Measurements from ENCODE around the gene ALDH3A1.
"Not testable (repeated sequence)": the region's sequence is repeated elsewhere in the genome, so short reads cannot be mapped to it uniquely, and the experiment has no call there.

Gene ALDH3A1

DNA sequence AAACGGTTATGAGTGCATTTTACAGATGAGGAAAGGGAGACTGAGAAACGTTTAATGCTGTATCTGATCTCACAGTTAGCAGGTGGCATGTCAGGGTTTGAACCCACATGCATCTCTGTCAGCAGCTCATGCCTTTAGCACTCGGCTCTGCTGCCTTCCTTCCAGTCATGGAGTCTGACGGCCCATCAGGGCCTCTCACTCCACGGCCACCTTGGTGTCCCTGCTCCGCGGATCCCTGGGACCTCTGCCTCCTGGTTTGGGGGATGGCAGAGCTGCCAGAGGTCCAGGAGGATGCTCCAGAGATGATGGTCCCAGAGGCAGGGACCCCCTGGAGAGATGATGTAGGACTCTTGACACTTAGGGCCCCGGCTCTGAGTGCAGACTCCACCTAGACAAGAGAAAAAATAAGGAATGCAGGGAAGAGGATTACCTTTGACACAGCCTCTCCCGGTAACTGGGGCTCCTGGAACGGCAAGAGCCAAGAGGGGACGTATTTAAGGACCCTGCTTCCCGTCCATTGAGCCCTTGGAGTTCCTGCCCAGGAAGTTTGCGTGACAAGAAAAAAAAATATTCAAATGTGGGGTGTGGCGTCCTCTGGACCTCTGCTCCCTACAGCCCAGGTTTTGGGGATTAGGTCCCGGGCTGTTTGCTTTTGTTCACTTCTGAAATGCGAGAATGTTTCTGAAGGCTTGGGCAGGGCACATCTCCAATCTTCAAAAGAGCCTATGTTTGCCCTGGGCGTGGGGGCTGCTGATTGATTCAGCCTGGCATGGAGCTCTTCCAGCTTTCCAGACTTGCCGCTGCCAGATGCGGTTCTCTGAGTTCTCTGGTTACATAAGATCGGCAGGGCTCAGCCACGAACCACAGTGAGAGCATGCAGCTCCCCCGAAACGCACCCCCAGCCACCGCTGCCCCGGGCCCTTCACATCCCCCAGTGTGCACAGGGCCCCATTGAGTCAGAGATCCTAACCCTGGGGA lies at the start of gene ALDH3A1:
Gene ALDH3A1 (minus strand): TSS at position 470 of the 978 bp plus-strand sequence. CDS start 3,169 bp downstream, outside the sequence.
- no peak for DNase-seq

DNA sequence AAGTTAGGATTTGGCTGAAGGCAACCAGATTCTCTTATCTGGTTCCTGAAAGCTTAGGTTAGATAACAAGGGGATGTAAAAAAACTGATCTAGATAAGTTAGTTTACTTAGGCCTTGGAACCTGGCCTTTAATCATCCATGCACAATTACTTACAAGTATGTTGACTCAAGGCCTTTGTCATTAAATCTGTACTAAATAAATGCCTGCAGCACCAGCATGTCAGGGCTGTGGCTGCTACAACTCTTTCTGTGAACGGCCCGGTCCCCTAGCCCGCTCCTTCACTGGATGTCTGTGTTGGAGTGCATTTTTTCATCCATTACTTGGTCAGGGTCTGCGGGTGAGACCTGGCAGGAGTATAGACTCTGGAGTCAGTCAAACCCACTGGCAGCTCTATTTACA lies 48.4 kb upstream of the ALDH3A1 start:
- no peak for DNase-seq

DNA sequence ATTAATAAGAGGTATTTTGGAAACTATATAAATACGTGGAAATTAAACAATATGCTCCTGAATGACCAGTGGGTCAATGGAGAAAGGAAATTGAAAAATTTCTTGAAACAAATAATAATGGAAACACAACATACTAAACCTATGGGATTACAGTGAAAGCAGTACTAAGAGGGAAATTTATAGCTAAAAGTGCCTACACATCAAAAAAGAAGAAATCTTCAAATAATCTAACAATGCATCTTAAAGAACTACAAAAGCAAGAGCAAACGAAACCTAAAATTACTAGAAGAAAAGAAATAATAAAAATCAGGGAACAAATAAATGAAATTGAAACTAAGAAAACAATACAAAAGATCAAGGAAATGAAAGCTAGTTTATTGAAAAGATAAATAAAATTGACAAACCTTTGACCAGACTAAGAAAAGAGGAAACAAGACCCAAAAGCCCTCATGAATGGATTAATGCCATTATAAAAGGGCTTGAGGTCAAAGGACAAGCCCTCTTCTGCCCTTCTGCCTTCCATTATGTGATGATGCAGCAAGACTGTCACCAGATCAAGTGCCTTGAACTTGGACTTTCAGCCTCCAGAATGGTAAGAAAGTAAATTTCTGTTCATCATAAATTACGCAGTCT lies 43.9 kb upstream of the ALDH3A1 start:
- no peak for DNase-seq

DNA sequence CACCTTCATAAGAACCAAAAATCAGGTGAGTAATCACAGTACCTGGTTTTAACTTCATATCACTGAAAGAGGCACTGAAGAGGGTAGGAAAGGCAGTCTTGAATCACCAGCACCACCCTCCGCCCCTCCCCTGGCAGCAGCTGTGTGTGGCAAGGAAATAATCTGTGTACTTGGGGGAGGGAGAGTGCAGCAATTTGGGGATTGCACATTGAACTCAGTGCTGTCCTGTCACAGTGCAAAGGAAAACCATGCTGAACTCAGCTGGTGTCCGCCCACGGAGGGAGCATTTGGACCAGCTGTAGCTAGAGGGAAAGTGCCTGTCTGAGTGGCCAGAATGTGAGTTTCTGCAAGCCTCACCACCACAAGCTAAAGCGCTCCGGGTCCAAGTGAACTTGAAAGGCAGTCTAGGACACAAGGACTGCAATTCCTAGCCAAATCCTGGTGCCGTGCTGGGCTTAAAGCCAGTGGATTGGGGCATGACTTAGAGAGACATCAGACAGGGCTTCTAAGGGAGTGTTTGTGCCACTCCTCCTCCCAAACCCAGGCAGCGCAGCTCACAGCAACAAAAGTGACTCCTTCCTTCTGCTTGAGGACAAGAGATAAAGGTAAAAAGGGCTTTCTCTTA lies 39.7 kb upstream of the ALDH3A1 start:
- DNase-seq = no peak

DNA sequence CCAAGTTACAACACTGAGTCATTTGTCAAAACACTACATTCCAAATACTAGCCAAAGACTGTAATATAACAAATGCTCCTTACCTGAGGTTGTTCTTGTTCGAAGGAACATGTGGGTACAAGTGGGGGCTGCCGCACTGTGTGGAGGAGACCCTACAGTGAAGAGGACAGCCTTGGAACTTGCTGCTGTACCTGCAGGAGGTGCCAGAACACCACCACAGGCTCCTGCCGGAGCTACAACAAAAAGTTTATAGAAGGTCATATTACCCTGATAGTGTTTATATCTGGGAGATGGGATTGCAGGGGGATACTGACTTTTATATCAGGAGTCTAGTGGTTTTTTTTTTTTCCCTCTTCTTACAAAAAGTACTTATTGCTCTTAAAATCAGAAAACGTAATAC lies 37.8 kb upstream of the ALDH3A1 start:
- no peak for DNase-seq

DNA sequence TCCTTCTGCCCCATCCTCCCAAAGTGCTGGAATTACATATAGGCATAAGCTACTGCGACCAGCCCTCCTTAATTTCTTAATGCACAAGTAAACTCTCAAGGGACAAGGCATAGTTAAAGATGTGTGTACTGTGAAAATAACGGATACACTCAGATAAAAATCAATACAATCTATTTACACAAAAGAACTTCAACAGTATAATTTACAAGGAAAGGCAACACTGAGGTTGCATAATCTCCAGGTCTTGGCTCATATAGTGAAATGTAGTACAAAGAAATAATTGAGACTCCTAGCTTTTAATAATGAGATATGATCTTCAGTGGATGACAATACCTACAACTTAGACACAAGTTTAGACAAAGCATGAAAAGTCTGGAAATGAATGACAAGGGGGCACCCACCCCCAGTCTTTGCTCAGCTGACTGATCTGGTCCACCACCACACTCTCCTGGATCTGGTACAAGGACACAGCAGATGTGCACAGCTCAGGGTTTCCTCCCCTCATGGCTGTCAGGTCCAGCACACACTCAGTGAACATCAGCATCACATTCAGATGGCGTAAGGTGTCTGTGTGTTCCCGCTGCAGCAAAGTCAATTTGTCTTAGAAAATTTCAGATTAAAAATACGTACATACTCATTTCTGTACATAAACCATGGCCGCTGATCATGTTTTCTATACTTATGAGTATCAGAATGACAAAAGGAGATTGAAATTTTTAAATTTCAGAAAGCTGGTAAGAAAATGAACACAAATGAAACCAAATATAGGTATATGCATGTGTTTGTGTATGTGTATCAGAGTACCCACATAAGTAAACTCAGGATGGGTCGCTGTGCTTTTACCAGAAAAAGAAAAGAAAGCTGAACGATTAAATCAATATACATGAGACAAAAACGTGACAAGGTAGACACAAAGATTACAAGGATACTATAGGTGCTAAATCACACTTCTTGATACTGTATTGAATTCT lies 33.7 kb upstream of the ALDH3A1 start:
- no peak for DNase-seq

DNA sequence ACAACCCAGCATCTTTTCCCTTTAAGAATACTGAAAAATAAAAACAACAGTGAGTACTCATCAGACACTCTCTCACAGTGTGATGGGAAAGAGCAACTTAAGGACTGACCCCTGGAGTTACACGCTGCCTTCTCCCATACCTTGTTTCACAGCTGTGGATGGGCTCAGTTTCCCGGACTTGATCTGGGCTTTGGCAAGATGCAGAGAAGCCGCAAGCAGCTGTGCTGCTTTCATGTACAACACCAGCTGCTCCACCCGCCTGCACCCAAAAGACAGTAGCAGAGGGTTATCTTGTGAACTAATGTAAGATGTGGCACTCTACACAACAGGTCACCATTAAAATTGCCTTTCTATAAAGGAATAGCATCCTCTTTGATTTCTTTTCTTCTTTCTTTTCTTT lies 32.7 kb upstream of the ALDH3A1 start:
- DNase-seq = no peak

DNA sequence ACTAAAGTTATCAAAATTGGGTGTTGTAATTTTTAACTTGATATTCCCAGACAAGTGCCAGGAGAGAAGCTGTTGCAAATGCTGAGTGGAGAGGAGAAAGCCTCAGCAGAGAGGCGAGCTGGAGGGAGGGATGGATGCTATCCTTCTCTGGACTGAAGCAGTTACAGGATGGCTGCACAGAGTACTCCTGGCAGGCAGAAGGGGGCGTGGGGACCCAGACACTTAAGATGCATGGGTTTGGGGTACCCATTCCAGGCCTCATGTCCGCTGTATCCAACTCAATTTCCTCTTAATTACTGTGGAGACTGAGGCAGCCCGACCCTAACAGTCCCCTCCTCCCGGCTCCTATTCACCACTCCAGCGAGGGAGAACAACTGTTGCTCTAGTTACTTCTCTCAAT lies 25.4 kb upstream of the ALDH3A1 start:
- no peak for DNase-seq

DNA sequence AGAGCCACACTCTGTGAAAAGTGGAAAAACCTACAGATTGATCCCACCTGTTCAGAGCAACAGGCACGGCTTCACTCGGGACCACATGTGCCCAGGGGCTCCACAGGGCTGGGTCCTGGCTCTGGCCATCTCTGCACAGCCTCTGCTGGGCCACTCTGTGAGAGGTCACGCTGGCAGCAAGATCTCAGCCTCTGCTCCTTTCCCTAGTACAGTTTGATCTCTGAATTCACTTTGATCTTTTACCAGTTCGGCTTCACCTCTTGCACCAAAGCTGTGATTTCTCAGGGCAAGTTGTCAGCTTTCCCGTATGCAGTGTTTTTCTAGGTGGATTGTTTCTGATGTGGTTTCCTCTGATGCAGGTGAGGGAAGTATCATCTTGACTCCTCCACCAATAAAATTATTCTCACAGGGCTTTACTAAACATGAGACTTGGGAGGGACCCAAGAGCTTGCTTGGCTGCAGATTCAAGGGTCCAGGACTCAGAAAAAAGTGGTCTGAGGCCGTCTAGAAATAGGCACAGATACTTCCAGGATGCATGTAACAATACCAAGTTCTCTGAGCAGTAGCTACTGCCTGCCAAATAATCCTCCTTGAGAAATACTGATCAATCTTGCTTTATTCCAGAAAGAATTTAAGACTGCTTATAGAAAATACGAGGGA lies 24.0 kb upstream of the ALDH3A1 start:
- no peak for DNase-seq

DNA sequence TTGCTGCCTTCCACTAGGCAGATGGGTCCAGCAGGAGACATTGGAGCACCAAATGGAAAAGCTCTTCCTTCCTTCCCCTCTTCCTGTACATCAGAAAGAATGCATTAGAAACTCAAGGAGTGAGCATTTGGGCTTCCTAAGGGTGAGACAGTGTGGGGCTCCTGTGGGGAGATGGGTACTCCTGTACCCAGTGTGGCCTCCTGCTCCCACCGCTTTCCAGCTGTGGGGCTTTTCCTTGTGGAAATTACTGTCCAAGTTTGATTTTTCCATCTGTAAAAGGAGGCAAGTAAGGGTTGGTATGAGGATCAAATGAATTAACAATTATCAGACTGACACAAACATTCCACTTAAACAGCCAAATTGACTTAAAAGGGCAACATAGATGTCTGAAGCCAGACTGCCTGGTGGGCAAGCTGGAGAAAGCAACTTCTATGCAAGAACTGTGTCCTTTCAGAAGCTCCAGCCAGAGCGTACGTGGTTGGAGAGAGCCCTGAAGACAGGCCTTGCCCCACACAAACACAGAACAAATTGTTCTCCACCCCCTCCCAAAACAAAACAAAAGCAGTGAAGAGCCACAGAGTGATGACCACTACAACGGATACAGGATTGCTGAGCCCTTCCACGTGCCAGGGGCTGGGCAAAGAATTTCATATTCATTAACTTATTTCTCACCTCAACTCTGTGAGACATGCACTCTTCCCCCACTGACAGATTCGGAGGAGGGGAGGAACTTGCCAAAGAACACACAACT lies 23.1 kb upstream of the ALDH3A1 start:
- DNase-seq = no peak

DNA sequence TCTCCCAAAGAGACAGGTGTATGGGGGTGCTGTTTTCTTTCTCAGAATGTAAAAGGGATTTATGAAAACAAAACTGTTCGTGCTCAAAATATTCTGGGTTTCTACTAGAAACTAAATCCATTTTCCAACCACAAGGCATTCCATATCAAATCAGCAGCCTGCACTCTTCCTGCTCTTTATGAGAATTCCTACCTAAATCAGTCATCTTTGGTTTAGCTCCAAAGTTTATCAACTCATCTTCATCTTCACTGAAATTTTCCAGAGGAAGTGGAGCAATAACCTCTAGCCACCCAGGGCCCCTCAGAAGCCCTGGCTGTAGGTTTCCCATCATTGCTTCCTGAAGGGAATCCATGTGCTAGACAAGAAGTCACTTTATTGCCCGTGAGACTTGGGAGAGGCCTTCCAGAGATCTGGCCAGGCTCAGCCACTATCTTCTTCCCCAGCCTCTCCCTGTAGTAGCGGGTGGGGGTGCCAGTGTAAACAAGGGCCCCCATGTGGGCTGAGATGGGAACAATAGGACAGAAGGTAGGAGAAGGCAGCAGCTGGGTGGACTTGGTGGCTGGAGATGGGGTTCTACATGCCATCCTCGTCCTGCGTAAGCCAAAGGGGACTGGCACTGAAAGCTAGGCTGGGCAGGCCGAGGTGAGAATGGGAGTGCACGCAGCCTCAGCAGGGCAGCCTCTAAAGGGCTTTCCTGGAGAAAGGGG lies 22.0 kb upstream of the ALDH3A1 start:
- DNase-seq = no peak

DNA sequence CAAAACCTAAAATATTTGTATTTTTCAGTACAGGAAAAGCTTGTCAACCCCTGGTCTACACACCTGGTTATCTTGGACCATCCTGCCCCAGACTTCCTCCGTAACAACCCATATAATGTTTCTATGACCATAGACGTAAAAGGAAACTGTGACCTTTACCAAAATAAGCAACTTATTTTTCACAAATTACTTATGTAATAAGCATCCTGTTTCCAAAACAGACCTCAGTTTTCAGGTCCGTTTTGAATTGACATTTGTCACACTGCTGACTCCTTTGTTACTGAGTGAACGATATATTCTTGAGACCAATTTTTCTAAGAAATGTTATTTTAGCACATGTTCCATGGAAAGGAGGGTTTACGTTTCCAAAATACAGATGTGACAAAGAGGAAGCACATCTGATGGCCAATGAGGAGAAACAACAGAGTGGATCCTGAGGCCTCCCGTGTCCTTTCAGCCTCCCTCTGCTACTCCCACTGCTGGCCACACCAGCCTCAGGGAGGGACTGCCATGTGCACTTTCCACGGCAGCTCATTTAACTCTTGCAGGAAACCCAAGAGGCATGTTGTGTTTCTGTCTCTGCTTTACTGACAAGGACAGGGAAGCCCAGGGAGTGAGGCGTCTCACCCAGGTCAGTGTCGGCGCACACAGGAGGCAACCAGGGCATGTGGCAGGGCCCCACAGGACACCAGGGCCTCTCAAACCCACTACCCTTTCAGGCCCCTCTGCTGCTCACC lies 20.1 kb upstream of the ALDH3A1 start:
- DNase-seq = no peak

DNA sequence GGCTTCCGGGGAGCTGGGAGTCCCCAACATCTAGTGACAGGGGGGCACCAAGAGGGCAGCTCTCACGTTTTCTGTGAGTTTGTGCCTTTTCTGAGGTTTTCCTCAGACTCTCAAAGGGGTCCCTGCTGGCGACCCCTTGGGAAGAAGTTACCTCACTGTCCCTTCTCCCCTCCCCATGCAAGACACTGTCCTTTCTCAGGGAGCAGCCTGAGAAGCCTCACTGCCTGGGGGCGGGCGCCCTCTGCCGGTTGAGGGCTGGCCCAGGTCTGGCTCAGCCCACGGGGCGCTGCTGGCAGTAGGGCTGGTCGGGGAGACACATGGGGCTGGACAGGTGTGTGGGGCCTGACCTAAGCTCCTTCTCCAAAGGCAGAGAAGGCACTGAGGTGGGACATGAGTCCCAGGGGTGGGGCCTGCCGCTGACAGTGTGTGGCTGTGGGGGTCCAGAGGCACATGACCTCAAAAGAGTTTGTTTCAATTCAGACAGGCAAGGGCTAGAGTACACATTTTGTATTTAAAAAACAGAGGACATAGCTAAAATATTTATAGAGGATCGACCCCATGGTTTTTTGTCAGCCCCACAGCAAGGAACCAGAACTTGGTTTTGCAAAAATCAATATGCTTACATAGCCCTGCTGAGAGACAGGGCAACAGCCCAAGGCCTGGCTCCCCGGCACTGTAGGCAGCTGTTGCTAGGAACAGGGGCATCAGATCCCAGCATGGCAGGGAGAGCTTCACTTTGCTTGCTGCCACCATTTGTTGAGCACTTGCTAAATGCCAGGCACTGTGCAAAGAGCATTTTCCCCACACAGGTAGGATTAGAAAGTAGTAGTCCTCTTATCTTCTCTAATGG lies 18.5 kb upstream of the ALDH3A1 start:
- DNase-seq = peak; percentile 84 to 85

DNA sequence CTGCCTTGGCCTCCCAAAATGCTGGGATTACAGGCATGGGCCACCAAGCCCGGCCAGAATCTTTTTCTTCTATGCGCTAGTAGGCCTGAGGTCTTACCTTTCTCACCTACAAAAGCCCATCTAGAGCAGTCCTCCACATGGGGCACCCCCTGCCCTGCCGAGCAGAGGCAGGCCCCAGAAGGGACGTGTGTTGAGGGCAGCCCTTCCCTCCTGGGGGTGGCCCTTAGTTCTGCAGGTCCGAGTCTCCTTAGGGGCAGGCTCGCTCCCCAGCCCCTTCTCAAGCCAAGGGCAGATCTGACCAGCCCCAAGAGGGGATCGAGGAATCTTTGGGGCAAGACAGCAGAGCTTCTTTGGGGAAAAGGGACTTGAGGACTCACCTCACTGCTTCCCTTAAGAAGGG lies 17.9 kb upstream of the ALDH3A1 start:
- no peak for DNase-seq

DNA sequence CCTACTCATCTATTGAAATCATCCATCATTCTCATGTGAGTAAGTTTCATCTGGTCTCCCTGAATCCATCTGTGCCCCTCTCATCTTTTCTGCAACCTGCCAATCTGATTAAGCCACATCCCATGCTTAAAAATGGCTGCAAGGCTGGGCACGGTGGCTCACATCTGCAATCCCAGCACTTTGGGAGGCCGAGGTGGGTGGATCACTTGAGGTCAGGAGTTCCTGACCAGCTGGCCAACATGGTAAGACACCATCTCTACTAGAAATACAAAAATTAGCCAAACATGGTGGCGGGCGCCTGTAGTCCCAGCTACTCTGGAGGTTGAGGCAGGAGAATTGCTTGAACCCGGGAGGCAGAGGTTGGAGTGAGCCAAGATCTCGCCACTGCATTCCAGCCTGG lies 15.9 kb upstream of the ALDH3A1 start:
- not testable (repeated sequence) for DNase-seq

DNA sequence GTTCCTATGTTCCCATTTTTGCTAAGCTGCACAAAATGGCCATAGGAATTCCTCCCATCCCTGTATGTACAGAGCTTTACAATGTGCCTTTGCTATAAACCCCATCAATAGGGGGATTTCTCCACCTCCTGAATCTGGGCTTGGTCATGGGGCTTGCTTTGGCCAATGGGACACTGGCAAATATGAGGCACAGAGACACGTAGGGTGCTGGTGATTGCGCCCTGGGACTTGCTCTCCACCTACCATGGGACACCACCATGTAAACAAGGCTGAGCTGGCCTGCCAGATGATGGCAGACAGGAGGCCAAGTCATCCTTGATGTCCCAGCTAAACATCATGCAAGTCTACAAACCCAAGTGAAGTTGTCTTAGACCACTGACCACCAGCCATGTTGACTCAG lies 15.3 kb upstream of the ALDH3A1 start:
- DNase-seq = no peak

DNA sequence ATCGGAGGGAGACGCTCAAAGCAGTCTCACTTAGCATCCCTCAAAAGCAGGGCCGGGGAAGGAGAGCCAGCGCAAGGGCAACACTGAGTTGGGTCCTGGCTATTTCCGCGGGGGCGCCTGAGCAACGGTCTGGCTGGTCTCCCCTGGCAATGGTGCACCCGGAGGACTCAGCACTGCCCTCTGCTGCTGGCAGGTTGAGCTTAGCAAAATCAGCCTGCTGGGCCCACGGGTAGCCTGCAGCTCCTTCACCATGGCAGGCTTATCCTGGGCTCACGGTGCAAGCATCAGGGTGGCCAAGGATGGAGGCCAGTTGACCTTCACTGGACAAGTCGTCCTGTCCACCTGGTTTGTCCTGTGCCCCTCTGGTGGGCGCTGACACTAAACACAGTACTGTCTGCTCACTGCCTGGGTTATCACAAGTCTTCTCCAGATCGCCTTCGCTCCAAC lies 14.4 kb upstream of the ALDH3A1 start:
- DNase-seq = peak; percentile 46 to 69

DNA sequence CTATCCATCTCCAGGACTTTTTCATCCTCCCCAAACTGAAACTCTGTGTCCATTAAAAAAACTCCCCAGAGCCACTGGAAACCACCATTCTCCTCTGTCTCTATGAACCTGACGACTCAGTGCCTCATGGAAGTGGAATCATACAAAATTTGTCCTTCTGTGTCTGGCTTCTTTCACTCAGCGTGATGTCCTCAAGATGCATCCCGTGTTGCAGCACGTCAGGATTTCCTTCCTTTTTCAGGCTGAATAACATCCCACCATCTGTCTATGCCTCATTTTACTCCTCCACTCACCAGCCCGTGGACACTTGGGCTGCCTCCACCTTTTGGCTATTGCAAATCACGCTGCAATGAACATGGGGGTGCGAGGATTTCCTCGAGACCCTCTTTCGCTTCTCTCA lies 12.6 kb upstream of the ALDH3A1 start:
- no peak for DNase-seq
